ENCODE measurements around the gene ARHGAP8.
A peak's percentile ranks its signal among the peaks of the same experiment; 100 is the strongest.

ARHGAP8 gene

DNA sequence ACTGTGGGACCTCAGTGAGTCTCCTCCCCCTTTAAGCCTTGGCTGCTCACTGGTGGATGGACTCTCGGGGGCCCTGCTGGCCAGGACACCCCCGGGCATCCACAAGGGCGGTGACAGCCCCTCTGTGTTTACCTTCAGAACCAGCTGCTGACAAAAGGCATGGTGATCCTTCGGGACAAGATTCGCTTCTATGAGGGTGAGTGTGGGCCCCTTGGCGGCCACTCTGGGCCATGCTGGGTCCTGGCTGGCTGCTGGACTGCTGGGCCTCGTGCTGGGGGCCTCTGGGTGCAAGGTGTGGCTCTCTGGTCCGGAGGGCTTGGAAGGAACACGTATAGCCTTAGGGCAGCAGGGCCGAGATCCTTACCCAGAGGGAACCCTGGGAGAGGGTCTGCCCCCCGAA lies 25.9 kb upstream of the ARHGAP8 start:
- DNase-seq (ENCODE audit: low read depth): no peak

DNA sequence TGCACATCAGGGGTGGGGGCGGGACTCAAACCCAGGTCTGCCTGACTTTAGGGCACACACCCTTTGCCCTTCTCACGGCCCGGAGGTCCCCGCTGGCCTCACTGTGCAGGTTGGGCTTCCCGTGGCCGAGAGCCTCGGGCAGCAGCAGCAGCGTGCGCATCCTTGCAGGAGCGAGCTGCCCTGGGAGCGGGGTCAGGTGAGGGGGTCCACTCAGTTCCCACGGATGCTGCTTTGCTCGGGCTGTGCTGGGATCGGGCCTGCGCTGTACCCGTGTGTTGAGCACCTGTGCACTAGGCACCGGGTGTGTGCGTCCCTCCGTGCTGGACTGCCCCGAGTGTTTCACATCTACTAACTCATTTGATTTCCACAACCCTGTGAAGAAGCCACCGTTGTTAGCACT lies 25.2 kb upstream of the ARHGAP8 start:
- DNase-seq (ENCODE audit: low read depth): no peak

DNA sequence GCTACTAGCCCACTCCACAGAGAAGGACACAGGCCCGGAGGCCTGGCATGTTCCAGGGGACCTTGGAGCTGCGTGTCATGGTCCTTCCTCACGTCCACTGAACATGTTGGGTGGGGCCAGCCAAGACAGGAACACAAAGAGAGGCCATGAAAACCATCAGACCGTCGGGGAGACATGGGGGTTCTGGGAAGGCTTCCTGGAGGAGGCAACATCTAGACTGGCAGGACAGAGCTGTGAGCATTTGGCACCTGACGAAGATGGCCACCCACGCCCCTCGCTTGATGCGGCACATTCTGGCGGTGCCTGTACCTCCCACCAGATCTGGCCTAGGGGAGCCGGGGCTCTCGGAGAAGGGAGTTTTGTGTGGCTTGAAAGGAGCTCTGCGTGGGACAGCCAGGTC lies 24.7 kb upstream of the ARHGAP8 start:
- DNase-seq (ENCODE audit: low read depth): no peak

DNA sequence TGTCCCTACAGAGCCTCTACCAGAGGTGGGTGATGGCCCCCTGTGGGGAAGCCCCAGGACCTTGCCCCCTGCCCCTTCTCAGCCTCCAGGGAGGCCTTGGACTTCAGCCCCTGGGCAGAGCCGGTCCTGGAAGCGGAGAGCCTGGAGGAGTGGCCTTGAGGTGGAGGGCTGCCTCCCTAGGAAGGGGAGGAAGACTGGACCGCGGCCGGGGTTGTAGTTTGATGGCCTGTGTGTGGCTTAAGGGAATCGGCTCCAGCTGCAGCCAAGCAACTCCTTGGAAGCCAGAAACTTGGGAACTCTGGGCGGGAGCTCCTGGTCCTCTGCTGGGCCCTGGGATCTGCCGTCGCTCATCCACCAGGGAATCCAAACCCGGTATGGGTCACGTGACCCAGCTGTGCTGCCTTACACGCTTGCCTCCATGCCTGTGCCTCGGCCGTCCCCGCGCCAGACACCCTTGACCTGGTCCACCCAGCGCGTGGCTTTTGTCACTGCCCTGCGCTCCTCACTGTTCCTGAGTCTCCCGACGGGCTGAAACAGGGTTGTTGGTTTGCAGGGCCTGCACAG lies 23.5 kb upstream of the ARHGAP8 start:
- DNase-seq (ENCODE audit: low read depth): no peak

DNA sequence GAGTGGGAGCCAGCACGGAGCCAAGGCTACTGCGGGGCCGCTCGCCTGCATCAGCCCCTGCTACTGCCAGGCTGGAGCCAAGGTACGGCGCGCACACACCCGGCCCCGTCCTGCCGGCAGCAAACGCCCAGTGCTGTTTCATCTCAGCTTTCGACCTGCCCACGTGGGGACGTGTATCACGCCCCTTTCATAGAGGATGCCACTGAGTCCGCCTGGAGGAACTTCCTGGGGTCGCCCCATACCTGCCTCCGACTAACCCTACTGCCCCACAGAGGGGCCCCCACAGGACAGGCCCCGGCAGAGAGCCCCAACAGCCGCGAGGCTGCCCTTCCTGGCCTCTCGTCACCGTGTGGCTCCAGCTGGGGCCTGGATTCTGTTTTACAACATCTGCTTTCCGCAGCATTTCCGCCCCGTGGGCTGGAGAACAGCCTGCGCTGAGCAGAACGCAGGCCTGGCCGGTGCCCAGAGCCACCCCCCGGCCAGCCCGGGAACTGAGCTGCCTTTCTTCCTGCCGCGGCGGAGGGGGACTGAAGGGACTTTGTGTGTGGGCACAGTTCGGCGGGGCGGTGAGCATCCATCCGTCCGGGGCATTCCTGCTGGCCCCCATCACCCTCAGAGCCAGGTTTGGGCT lies 22.9 kb upstream of the ARHGAP8 start:
- peak; percentile 21 for DNase-seq (ENCODE audit: low read depth)

DNA sequence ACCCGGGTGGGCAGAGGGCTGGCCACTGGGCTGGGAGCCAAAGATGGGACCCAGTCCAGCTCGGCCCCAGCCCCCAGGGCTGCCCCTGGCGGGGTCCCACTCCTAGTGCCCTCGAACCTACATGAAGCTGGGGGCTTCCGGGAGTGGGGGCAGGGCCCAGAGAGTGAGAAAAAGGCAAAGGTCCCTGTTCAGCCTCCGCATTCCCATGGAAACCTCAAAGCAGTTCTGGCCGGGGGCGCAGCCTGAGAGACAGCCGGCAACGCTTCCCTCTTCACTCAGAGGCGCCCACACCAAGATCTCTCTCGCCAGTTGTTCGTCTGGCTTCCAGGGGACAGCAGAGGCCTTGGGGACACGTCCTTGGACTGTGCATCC lies 22.4 kb upstream of the ARHGAP8 start:
- no peak for DNase-seq (ENCODE audit: low read depth)

DNA sequence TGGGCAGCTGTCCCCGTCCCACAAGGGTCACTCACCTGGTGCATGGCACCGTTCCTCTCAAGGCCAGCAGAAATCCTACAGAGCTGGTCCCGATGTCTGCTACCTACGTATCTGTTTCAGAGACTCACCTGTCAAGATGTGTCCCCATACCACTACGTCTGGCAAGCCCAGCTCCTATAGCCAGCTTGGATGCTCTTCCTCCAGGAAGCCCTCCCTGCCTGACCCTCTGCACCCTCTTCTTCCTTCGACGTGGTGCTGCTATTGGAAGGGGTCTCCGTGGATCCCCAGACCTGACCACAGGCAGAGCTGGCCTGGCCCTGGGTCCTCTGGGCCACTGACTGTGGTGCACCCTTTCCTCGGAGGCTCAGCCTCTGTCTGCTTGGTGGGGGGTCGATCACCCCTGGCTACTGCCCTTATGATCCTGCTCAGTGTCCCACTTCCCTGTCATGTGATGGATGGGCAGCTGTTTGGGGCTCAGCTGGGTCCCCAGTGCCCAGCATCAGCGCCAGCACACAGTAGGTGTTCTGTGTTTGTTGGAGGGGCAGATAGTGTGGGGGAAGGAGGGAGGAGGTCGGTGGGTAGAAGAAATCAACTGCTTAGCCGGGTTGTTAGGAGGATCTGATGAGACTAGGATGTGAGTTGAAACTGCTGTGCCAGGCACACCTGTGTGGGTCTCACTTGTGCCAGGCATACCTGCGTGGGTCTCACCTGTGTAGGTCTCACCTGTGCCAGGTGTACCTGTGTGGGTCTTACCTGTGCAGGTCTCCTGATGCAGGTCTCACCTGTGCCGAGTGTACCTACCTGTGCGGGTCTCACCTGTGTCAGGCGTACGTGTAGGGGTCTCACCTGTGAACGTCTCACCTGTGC lies 21.7 kb upstream of the ARHGAP8 start:
- DNase-seq (ENCODE audit: low read depth): no peak

DNA sequence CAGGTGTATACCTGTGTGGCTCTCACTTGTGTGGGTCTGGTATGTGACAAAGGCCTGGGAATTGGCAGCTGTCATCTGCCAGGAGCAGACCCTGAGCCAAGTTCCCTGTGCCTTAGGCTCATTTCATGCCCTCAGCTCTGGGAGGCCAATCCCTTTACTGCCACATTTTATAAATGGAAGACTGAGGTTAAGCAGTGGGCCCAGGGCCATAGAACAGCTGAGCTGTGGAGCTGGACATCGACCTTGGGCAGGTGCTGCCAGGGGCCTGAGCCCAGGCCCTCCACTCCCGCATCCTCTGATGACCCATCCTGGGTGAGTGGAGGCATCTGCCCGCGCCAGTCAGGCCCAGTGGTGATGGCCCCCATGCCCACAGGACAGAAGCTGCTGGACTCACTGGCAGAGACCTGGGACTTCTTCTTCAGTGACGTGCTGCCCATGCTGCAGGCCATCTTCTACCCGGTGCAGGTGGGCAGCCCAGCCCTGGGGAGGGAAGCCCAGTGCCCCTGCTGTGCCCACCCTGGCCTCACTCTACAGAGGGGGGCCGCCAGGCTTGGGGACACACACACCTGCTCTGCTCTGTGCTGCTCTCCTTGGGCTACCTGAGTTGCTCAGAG lies 20.9 kb upstream of the ARHGAP8 start:
- no peak for DNase-seq (ENCODE audit: low read depth)

DNA sequence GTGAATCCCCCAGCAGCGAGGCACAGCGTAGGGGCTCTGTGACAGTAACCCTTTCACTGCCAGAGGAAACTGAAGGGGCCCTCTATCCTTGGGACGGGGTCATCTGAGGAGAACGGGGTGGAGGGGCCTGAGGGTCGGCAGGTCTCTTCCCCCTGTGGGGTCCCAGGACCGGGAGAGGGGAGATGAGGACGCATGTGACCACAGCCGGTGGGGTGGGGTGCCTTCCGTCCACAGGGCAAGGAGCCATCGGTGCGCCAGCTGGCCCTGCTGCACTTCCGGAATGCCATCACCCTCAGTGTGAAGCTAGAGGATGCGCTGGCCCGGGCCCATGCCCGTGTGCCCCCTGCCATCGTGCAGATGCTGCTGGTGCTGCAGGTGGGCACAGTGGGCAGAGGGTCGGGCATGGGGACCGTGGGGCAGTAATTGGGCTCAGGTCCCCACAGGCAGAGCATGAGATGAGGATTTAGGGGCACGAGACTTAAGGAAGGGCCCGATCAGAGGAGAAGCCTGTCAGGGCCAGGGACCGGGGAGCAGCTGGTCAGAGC lies 20.3 kb upstream of the ARHGAP8 start:
- DNase-seq (ENCODE audit: low read depth): no peak

DNA sequence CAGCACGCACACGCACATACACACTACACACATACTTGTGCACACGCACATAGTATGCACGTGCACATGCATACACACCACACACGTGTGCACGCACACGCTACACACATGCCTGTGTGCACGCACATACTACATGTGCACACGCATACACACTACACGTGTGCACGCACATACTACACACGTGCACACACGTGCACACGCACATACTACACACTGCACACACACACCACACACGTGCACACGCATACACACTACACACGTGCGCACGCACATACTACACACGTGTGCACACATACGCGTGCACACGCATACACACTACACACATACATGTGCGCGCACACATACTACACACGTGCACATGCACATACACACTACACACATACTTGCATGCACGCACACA lies 19.7 kb upstream of the ARHGAP8 start:
- DNase-seq (ENCODE audit: low read depth): no peak

DNA sequence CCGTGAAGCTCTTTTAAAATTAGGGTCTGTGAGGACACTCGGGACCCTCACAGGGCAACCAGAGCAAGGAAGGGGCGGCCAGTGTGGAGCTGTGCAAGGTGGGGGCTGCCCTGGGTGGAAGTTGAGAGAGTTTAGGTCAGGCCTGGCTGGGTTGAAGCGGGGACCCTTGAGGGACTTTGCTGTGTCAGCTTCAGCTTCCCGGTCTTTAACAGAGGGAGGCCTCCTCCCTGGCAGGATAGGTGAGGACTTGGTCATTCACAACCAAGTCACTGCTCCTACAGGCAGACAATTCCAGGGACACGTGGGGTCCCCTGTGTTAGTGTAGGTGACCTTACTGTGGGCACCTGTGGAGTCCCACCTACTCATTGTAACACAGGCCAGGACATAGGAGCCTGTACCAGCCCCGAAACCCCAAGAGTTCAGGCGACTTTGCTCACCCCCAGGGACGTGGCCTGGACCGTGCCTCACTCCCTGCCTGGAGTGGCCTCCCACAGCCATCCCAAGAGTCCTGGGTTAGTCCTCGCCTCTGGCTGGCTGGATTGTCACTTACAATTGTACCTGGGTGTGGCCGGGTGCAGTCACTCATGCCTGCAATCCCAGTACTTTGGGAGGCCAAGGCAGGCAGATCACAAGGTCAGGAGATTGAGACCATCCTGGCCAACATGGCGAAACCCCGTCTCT lies 18.8 kb upstream of the ARHGAP8 start:
- DNase-seq (ENCODE audit: low read depth): no peak

DNA sequence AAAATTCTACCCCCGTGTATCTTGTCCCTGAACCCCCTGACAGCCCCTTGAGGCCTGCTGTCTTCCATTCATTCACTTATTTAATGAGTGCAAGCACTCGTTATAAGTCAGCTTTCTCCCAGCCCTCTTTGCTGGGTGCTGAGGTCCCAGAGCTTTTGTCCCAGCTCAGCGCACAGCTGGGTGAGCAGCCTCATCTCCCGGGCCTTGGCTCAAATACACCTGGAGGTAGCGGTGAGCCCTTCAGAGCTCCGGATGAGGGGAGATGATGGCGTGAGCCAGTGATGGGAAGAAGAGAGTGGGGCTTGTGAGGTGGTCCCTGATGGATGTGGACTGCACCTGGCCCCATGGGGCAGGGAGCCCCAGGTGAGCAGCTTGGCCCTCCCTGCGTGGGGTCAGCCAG lies 18.1 kb upstream of the ARHGAP8 start:
- DNase-seq (ENCODE audit: low read depth): no peak

DNA sequence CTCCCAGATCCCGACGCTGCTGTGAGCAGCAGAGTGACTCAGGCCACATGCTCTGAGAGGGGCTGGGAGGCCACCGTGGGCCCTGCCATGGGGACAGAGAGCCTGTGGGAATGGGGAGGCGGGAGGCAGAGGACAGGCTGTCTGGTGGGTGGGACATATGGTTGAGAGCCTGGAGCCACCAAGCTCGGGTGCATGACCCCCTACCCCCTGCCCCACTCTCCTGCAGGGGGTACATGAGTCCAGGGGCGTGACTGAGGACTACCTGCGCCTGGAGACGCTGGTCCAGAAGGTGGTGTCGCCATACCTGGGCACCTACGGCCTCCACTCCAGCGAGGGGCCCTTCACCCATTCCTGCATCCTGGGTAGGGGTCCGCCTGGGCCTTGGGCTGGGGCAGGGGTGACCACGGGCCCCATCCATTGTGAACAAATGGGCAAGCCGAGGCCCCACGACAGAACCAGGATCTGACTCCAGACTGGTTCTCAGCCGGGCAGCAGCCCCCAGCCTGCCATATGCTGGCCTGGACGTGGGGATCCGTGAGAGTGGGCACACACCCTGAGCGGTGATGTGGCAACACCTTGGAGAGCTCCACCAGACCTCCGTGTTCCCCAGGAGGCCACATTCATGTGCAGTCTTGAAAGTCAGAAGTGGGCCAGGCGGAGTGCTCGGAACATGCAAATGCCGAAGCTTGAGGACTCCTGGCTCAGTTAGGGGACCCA lies 17.4 kb upstream of the ARHGAP8 start:
- no peak for DNase-seq (ENCODE audit: low read depth)

DNA sequence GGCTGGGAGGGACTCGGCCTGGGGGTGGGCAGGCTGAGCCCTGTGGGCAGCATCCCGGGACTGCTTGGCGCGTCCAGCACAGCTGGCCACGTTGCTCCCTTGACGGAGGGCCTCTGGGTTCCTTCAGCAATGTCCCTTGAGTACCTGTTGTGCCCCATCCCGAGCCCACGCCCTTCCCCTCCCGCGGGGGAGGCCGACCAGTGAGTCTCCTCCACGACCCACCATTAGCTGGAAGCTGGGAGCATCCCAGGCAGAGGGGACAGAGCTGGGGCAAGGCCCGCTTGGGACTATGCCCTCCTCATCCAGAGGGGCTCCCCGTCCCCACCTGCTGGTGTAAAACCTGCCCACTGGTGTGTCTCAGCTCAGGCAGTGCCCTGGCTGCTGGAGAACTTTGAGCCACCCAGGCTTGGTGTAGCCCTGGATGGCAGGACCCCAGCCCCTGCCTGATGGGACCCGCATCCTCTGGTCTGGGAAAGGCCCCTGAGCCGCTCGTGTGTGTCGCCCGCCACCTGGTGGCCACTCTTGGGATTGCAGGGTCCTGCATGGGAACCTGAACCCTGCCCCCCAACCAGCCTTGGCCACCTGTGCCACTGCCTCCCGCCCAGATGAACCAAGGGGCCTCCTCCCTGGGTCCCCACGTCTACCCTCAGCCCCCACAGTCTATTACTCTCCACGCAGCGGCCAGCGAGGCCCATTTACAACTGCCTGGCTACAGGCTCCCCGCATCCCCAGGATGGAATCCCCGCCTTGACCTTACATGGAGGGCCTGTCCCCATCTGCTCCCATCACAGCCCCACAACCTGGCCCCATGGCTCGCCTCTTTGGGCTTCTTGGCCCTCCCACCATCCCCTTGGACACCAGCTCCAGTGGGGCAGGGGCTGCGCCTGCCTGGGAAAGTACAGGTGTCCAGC lies 16.6 kb upstream of the ARHGAP8 start:
- DNase-seq (ENCODE audit: low read depth): peak; percentile 13

DNA sequence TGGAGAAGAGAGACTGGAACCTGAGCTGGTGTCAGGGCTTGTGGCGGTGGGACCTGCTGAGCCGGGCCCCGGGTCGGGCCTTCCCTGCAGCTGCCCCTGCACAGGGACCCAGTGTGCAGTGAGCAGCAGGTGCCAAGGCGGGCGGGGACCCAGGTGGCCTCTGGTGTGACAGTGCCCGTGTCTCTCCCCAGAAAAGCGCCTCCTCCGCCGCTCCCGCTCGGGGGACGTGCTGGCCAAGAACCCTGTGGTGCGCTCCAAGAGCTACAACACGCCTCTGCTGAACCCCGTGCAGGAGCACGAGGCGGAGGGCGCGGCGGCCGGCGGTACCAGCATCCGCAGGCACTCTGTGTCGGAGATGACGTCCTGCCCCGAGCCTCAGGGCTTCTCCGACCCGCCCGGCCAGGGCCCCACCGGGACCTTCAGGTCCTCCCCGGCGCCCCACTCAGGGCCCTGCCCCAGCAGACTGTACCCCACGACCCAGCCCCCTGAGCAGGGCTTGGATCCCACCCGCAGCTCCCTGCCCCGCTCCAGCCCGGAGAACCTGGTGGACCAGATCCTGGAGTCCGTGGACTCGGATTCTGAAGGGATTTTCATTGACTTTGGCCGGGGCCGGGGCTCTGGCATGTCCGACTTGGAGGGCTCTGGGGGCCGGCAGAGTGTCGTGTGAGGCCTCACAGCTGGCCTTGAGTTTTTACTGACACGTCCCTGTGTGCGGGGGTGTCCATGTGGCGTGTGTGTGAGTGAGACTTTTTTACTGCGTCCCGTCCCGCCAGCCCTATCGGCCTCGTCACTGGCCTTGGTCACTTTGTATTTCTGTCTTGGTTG lies 15.6 kb upstream of the ARHGAP8 start:
- no peak for DNase-seq (ENCODE audit: low read depth)

DNA sequence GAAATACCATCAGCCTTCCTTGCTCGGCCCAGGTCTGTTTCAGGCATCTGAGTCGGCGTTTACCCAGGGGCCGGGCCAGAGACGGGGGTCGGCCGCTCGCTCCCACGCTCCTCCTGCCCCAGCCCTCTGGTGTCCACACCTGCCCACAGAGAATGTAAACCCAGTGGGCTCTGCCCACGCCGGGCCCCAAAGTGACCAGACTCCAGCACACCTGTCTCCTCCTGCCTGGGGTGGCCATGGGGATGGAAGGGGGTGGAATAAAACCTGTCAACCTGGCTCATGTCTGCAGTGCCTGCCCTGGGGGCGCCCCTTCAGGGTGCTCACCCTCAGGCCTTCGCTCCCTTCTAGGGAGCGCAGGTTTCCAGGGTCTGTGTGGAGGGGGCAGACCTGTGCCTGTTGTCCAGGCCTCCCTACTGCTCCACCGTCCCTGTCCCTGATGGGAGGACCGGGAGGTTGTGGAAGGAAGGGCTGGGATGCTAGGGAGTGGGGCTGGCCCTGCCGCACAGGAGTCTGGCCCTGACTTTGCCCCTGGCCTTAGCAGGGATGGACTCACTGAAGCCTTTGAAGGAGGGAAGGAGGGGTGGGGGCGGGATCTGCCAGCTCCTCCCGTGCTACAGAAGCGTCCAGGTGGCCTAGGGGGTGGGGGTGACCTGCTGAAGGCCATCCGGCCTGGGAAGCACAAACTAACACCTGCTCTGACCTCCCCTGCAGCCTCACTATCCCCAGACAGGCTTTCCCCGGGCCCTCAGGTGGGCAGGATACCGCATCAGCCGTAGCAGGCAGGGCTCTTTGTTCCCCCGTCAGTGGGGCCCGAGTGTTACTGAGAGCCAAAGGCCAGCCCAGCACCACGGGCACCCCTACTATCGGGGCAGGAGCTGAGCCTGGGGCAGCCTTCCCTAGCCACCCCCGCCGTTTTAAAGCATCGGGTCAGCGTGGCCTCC lies 14.7 kb upstream of the ARHGAP8 start:
- DNase-seq (ENCODE audit: low read depth): no peak

DNA sequence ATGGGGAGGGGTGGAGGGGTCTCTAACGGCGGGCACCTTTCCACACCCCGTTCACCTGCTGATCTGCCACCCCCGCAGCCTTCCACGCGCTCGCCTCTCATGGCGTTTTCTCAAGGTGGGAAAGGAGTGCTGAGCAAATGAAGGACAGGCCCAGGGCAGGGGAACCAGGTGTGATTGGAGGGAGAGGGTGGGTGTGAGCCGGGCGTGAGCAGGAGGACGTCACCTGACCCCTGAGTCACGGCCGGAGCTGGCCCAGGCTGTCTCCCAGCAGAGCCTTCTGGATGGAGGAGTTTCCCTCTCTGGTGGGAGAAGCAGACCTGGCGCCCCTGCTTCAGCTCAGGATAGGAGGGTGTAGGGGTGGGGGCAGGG lies 14.0 kb upstream of the ARHGAP8 start:
- DNase-seq (ENCODE audit: low read depth): no peak

DNA sequence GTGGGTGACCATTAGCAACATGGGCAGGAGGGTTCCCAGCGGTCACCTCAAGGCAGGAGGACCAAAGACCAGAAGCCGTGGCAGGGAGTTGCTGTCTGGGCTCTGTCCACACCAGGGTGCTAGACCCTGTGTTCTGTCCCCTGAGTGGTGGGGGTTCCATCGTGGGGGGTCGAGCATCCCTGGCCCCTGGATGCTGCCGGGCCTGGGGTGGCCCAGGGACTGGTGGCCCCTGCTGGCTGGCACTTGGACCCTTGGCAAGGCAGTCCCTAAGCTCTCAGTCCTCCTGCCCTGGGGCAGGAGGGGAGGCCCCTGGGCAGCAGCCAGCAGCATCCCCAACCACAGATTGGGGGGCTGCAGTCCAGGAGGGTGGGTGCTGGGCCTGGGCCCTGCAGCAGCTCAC lies 13.4 kb upstream of the ARHGAP8 start:
- no peak for DNase-seq (ENCODE audit: low read depth)

Measured in fibroblast of the conjunctiva (primary cell).